GM18499 (cell line): ENCODE measurements around the gene SPATA33.
"Not testable (repeated sequence)": the region's sequence is repeated elsewhere in the genome, so short reads cannot be mapped to it uniquely, and the experiment has no call there.

Source experiments
- ATAC-seq: cut with Tn5 transposase; IDR thresholded peaks from one replicate; pipeline ENCODE4 v1.9.1; 2021; ENCODE audit warnings: moderate number of reproducible peaks; ENCODE audit not compliant: insufficient read depth, unreplicated experiment

Gene SPATA33

GRCh38 chr16:89658221-89658879 lies 714 bp downstream of the SPATA33 start:
- no peak for ATAC-seq

- no peak for ATAC-seq
Observed at GRCh38 chr16:89660146-89660545, 2.5 kb downstream of the SPATA33 start.

- ATAC-seq: no peak
Observed at GRCh38 chr16:89661215-89661614, 3.6 kb downstream of the SPATA33 start.

- ATAC-seq: not testable (repeated sequence)
Observed at GRCh38 chr16:89664238-89664637, 6.6 kb downstream of the SPATA33 start.

- ATAC-seq: not testable (repeated sequence)
Observed at GRCh38 chr16:89667000-89667399, 9.4 kb downstream of the SPATA33 start.

GRCh38 chr16:89667633-89668032 lies 10.0 kb downstream of the SPATA33 start:
- ATAC-seq: no peak

GRCh38 chr16:89668790-89669158 lies 11.1 kb downstream of the SPATA33 start:
- ATAC-seq: no peak

- no peak for ATAC-seq
Observed at GRCh38 chr16:89669755-89670154, 12.1 kb downstream of the SPATA33 start.

- no peak for ATAC-seq
Observed at GRCh38 chr16:89670496-89671431, 13.1 kb downstream of the SPATA33 start.

GRCh38 chr16:89671565-89671964 lies 13.9 kb downstream of the SPATA33 start:
- not testable (repeated sequence) for ATAC-seq

GRCh38 chr16:89672177-89672941 lies 14.7 kb downstream of the SPATA33 start:
- no peak for ATAC-seq

- no peak for ATAC-seq
Observed at GRCh38 chr16:89678258-89678657, 20.6 kb downstream of the SPATA33 start.

- ATAC-seq: no peak
Observed at GRCh38 chr16:89685916-89686315, 28.3 kb downstream of the SPATA33 start.

GRCh38 chr16:89686520-89687091 lies 29.0 kb downstream of the SPATA33 start, which contains the start of gene CDK10:
CDK10 (plus strand) TSS chr16:89686689; CDS start chr16:89686711, 22 bp downstream.
- peak; percentile 47 for ATAC-seq

- ATAC-seq: peak; percentile 11
Observed at GRCh38 chr16:89687092-89687940, 29.7 kb downstream of the SPATA33 start.

GRCh38 chr16:89688395-89688794 lies 30.8 kb downstream of the SPATA33 start:
- no peak for ATAC-seq

- no peak for ATAC-seq
Observed at GRCh38 chr16:89689142-89689541, 31.5 kb downstream of the SPATA33 start.

- not testable (repeated sequence) for ATAC-seq
Observed at GRCh38 chr16:89689621-89690020, 32.0 kb downstream of the SPATA33 start.

- no peak for ATAC-seq
Observed at GRCh38 chr16:89690392-89690901, 32.8 kb downstream of the SPATA33 start.
